Chondrocyte (in vitro differentiated cells): ENCODE measurements around the gene DNAJB7. TPM values are rescaled to one million over a fixed set of nuclear protein-coding genes. Genes with fewer than 3 reads are reported as not detected.

Source experiments
- DNase-seq: peaks from one replicate; pipeline ENCODE4 v3.0.0; 2021; ENCODE audit warnings: mixed read lengths, low spot score
- H3K27ac Mint-ChIP-seq: one replicate; pipeline ENCODE4 v1.8.0; 2021; ENCODE audit warnings: mild to moderate bottlenecking, moderate library complexity, mixed read lengths; ENCODE audit not compliant: unreplicated experiment
- H3K27me3 Mint-ChIP-seq: 2 replicates; pipeline ENCODE4 v1.8.0; 2021; ENCODE audit warnings: low read depth, mixed read lengths
- H3K36me3 Mint-ChIP-seq: 2 replicates; pipeline ENCODE4 v1.8.0; 2021; ENCODE audit warnings: low read depth, mixed read lengths
- H3K4me1 Mint-ChIP-seq: 2 replicates; pipeline ENCODE4 v1.8.0; 2021; ENCODE audit warnings: low read depth, mild to moderate bottlenecking, mixed read lengths
- H3K4me3 Mint-ChIP-seq: one replicate; pipeline ENCODE4 v1.8.0; 2021; ENCODE audit warnings: mild to moderate bottlenecking, moderate library complexity, mixed read lengths; ENCODE audit not compliant: unreplicated experiment
- H3K9me3 Mint-ChIP-seq: 2 replicates; pipeline ENCODE4 v1.8.0; 2021; ENCODE audit warnings: low read depth, mixed read lengths
- CTCF ChIP-seq: fragments of 200-600 bp; sonication (generic); IDR thresholded peaks from 2 replicates; pipeline ENCODE4 v1.5.0; 2021; ENCODE audit warnings: antibody characterized with exemption, mild to moderate bottlenecking, moderate library complexity
- long read RNA-seq: library from polyadenylated mRNA; stranded (forward); transcript quantifications from one replicate; pipeline ENCODE4 v2.0.0, GENCODE V29; 2021
- total RNA-seq: library from RNA; stranded (reverse); gene quantifications from 3 replicates; pipeline ENCODE4 v1.2.1, GENCODE V29; 2021

Gene DNAJB7
- total RNA-seq: not detected in 3 replicates
- long read RNA-seq, partial matches to known transcripts: 0 of 2 reads
- long read RNA-seq, other reads (novel, unspliced or antisense): 0 of 2 reads

DNA sequence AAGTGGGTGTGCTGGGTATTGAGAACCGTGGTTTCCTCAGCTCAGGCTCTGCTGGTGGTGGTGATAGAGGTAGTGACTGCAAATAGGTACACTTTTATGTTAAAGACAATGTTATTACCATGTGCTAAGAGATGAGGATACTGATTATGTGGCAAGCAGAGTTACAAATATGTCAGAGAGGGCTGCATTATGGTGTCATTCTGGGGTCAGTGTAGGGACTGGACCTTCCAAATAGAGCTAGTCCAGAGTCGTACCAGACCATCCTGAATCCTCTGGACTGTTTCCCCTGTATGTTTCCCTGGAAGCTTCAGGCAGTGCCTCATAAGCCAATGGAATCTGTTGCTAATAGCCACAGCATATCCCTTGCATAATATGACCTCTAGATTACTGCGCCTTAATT is at the start of gene DNAJB7:
Gene DNAJB7, minus strand, starts transcription at position 101 of the 400 bp plus-strand sequence. CDS start 119 bp downstream, outside the sequence.
- TF ChIP-seq CTCF: no peak
- Mint-ChIP-seq H3K27ac (no peak within 1 kb of the TSS), H3K9me3 (no peaks in the 10 kb centered on the region), H3K4me1 (peaks cover 23% of the 10 kb centered on the region), H3K4me3 (no peak within 1 kb of the TSS), H3K27me3 (no peaks in the 10 kb centered on the region), H3K36me3 (peaks cover 1% of the 10 kb centered on the region)
- no peak for DNase-seq

DNA sequence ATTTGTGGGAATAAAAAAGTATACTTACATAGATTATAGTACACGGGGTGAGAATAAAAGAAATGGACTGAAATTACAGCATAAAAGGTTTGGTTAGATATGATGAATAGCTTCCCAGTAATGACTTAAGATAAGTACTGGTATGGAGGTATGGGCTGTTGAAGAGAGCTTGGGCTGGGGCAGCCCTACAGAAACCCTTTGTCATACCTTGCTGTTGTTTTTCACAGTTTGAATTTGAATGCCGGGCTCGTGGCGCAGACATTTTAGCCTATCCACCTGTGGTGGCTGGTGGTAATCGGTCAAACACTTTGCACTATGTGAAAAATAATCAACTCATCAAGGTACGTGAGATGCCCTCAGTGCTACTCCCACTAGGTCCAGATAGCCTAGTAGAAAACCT is 47.0 kb upstream of the DNAJB7 start:
- Mint-ChIP-seq H3K36me3 (peaks cover 6% of the 10 kb centered on the region), H3K9me3 (no peaks in the 10 kb centered on the region), H3K27ac (no peak overlapping the region)

DNA sequence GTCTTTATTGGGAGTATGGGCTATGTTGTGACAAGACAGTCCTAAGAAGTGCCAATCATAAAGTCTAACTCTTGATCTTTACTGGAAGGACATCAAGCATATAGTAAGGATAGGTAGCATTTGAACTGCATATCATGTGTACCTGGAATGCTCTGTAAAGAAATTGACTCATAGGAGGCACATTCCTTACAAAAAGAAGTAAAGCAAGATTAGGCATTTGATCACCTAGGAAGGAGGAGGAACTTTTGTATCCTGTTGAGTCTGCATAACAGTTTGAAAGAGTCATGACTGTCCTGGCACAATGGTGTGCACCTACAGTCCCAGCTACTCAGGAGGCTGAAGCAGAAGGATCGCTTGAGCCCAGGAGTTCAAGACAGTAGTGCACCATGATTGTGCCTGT is 42.2 kb upstream of the DNAJB7 start:
- no peak for TF ChIP-seq CTCF
- Mint-ChIP-seq H3K27me3 (no peaks in the 10 kb centered on the region), H3K27ac (no peak overlapping the region), H3K9me3 (no peaks in the 10 kb centered on the region), H3K36me3 (peaks cover 5% of the 10 kb centered on the region), H3K4me1 (peaks cover 3% of the 10 kb centered on the region), H3K4me3 (no peak overlapping the region)
- DNase-seq: no peak

More for the DNA sequence above, 47.0 kb upstream of the DNAJB7 start:
- Mint-ChIP-seq H3K4me1 (peaks cover 8% of the 10 kb centered on the region), H3K27me3 (no peaks in the 10 kb centered on the region), H3K4me3 (no peak overlapping the region)
- TF ChIP-seq CTCF: no peak
- no peak for DNase-seq

DNA sequence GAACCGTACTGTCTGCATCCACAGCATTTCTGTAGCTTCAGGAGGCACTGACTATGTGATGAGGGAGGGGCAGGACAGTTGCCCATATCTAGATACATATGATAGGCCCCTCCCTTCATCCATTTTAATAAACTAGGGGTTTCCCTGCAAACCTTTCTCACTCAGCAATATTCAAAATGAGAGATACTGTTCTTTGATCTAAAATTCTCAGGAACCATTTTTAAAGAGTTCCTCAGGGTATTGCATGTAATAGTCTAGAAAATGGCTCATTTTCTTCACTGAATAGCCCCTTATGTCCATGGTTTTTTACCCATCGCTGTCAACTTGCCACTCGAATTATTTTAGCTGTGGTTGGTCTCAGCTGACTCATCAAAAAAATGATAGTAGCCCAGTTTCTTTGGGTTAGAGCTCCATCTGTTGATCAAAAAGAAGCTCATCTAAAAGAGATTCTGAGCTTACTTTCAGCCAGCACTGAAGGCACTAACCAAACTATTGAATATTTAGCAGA is 37.0 kb upstream of the DNAJB7 start:
- no peak overlapping the region for H3K27ac Mint-ChIP-seq
- H3K27me3 Mint-ChIP-seq: no peaks in the 10 kb centered on the region
- H3K4me1 Mint-ChIP-seq: peaks cover 6% of the 10 kb centered on the region
- H3K4me3 Mint-ChIP-seq: no peak overlapping the region
- no peak for DNase-seq
- TF ChIP-seq CTCF: peak; percentile 85
- H3K36me3 Mint-ChIP-seq: peaks cover 7% of the 10 kb centered on the region
- H3K9me3 Mint-ChIP-seq: no peaks in the 10 kb centered on the region

- H3K27ac Mint-ChIP-seq: no peak overlapping the region
- H3K27me3 Mint-ChIP-seq: no peaks in the 10 kb centered on the region
- H3K4me1 Mint-ChIP-seq: peaks cover 6% of the 10 kb centered on the region
- H3K9me3 Mint-ChIP-seq: no peaks in the 10 kb centered on the region
- H3K36me3 Mint-ChIP-seq: peaks cover 5% of the 10 kb centered on the region
- no peak for DNase-seq
- TF ChIP-seq CTCF: no peak
- no peak overlapping the region for H3K4me3 Mint-ChIP-seq
Measured at GRCh38 chr22:40894417-40894816, 32.5 kb upstream of the DNAJB7 start.
